Measurements from ENCODE around the gene ELL. TPM values are rescaled to one million over a fixed set of nuclear protein-coding genes. Genes with fewer than 3 reads are reported as not detected.

ELL gene
- polyA plus RNA-seq, 1 donor from 2014 or later: 19.7 TPM

DNA sequence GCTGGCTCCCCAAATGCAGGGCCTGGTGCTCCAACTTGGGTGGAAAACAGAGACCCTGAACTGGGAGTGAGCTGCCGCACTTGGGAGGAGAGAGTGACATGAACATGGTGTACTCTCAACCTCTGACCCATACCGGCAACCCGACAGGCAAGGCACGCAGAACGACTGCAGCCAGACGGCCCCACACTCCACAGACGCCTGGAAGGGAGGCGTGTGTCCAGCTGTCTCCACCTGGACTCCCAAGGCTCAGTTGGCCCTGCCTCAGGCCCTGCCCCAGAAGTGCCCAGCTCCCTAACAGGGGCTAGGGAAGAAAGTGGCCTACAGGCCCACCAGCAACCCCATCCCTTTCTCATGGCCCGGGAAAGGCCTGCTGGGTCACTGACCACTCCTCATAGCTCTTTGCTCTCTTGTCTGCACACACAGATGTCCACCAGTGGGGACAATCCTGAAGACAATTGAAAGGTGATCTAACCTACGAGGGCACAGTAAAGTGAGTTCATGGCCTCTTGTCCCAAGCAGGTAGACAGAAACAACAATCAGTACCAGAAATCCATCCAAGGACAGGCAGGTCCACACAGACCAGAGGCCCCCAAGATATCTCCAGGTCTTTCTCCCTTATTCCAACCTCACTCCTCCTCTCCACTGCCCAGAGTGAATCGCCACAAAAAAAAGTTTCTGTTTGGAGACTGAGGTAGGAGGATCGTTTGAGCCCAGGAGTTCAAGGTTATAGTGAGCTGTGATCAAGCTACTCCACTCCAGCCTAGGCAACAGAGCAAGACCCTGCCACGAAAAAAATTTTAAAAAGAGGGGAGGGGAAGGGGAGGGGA, 28.2 kb downstream of the ELL start:
- no peak overlapping the region for H3K4me3 Mint-ChIP-seq
- H3K27ac Mint-ChIP-seq: peak overlapping the region in 1 of 3 donors; percentile 47
- H3K4me1 Mint-ChIP-seq: peaks cover 14 to 28% (median 24%) of the 10 kb centered on the region in 3 donors
- peaks cover 3% of the 10 kb centered on the region for H3K36me3 Mint-ChIP-seq
- no peaks in the 10 kb centered on the region for H3K9me3 Mint-ChIP-seq
- H3K27me3 Mint-ChIP-seq: no peaks in the 10 kb centered on the region

DNA sequence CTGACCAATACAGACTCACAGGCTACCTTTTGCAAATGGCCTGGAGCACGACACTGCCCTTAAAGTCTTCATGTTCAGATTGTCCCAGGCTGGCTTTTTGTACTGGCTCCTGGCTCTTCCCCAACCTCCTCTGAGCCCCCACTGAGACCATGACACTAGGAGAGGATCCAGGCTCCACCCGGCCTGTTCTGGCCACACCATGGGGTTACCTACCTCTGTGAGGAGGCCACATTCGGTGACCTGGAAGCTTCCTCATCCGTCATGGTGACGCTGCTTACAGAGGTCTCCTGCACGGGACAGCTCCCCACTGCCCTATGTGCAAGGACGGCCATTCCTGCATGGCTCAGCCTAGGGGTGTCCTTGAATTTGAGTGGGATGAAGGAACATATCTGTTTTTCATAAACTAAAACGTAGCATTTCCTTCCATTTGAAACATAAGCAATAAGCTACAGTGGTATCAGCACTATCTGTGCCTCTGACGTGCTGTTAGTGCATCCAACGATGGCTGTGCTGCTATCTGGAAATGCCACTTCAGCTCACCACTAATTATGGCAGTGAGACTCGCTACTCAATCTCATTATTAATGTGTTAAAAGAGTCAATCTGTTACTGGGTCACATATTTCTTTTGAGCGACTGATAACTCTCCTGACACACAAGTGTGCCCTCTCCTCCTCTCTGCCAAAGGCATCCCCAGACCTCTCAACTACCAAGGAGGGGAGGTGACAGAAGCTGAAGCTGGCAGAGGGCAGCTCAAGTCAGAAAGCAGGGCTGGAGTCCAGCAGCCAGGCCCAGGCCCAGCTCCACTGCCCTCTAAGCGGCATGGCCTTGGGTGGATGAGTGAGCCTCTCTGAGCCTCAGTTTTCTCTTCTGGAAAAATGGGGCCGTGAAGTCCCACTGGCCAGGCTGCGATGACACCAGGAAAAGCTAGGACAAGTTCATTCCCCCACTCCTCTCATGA, 29.6 kb downstream of the ELL start:
- Mint-ChIP-seq H3K27ac (no peak overlapping the region), H3K36me3 (peaks cover 3% of the 10 kb centered on the region), H3K4me3 (no peak overlapping the region), H3K9me3 (no peaks in the 10 kb centered on the region), H3K27me3 (no peaks in the 10 kb centered on the region), H3K4me1 (peaks cover 13 to 25% (median 21%) of the 10 kb centered on the region in 3 donors)

DNA sequence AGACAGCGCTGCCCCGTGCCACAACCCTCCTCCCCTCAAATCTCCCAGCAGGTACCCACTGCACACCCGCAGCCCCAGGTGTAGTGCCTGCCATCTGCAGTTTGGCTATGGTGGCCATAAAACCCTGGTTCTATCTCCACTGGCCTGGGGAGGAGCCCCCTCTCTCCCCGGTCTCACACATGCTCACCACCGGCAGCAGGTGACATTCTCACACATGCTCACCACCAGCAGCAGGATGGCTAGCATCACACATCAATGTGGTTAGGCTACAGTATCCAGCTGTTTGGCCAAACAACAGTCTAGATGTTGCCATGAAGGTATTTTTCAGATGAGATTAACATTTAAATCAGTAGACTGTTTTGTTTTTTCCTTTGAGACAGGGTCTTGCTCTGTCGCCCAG, 31.1 kb downstream of the ELL start:
- Mint-ChIP-seq H3K4me3 (no peak overlapping the region), H3K27me3 (no peaks in the 10 kb centered on the region), H3K9me3 (no peaks in the 10 kb centered on the region), H3K27ac (no peak overlapping the region), H3K36me3 (peaks cover 3% of the 10 kb centered on the region), H3K4me1 (peaks cover 9 to 18% (median 17%) of the 10 kb centered on the region in 3 donors)

DNA sequence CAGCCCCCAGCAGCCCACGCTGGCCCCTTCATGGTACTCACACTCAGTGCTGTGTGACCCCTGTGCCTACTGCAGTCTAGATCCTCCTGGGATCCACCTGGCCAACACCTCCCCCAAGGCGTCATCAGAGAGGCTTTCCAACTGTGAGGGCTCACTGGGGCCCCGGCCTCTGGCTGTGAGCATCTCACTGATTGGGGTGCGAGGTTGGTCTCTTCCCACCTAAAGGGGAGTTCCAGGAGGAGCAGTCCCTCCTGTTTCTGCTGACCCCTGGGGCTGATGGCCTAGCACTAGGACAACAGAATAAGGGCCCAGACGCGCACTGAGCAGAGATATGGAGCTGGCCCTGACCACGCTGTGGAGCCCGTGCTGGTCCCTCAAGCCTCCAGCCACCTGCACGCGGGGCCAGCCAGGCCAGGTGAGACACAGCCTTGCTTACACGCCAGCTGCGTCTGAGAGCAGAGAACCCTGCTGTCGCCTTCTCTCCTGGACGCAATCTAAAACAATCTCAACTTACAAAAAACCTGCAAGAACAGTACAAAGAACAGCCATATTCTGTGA, 32.2 kb downstream of the ELL start:
- no peaks in the 10 kb centered on the region for H3K27me3 Mint-ChIP-seq
- peaks cover 9 to 19% (median 18%) of the 10 kb centered on the region in 3 donors for H3K4me1 Mint-ChIP-seq
- H3K9me3 Mint-ChIP-seq: no peaks in the 10 kb centered on the region
- peaks cover 3% of the 10 kb centered on the region for H3K36me3 Mint-ChIP-seq
- no peak overlapping the region for H3K4me3 Mint-ChIP-seq
- H3K27ac Mint-ChIP-seq: no peak overlapping the region

DNA sequence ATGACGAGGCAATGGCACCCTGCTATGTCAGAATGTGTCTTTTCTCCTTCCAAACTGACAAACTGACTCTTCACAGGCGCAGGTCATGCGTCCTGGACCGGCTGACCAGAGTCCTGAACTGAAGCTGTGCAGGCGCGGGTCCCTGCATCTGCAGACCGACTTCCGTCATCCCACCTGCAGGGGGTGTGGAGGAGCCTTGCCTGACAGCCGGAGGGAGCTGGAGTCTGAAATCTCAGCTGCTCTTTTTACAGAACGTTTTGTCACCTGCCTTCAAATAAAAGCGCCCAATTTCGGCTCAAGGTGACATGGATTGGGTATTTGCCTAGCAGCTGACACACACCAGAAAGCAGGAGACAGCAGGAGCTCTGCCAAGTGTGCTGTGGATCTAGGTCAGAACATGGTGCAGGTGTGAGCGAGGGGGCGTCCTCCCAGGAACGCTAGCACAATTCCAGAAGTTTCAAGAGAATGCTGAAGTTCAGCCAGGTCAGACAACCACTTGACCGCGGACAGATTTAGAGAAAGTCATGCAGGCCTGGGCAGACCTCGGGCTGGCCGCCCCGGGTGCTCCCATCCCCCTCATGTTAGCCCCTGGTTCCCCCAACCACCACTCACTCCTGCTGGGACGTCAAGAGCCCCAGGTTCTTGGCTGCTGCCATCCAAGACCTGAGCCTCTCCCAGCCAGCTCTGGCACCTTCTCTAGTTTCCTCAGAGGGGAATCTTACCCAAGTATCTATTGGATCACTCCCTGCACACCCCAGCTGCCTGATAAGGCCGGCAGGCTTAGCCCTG, 32.8 kb downstream of the ELL start:
- no peaks in the 10 kb centered on the region for H3K9me3 Mint-ChIP-seq
- H3K27me3 Mint-ChIP-seq: no peaks in the 10 kb centered on the region
- no peak overlapping the region for H3K4me3 Mint-ChIP-seq
- H3K4me1 Mint-ChIP-seq: peaks cover 9 to 22% (median 17%) of the 10 kb centered on the region in 3 donors
- peaks cover 3% of the 10 kb centered on the region for H3K36me3 Mint-ChIP-seq
- H3K27ac Mint-ChIP-seq: no peak overlapping the region

DNA sequence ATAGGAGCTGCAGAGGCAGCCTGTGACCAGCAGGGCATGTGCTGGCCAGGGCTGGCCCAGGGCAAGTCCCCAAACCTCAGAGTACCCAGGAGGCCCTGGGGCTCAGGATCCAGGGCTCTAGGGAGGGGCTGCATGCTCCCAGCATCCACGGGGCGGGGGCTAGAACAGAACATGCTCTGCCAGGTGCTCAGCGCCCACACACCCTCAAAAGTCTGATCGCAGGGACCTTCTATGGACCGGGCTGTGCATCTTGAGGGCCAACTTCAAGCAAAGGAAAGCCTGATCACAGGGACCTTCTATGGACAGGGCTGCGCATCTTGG, 33.5 kb downstream of the ELL start:
- no peaks in the 10 kb centered on the region for H3K9me3 Mint-ChIP-seq
- H3K4me3 Mint-ChIP-seq: no peak overlapping the region
- H3K27me3 Mint-ChIP-seq: no peaks in the 10 kb centered on the region
- no peak overlapping the region for H3K27ac Mint-ChIP-seq
- peaks cover 9 to 18% (median 13%) of the 10 kb centered on the region in 3 donors for H3K4me1 Mint-ChIP-seq
- no peaks in the 10 kb centered on the region for H3K36me3 Mint-ChIP-seq

DNA sequence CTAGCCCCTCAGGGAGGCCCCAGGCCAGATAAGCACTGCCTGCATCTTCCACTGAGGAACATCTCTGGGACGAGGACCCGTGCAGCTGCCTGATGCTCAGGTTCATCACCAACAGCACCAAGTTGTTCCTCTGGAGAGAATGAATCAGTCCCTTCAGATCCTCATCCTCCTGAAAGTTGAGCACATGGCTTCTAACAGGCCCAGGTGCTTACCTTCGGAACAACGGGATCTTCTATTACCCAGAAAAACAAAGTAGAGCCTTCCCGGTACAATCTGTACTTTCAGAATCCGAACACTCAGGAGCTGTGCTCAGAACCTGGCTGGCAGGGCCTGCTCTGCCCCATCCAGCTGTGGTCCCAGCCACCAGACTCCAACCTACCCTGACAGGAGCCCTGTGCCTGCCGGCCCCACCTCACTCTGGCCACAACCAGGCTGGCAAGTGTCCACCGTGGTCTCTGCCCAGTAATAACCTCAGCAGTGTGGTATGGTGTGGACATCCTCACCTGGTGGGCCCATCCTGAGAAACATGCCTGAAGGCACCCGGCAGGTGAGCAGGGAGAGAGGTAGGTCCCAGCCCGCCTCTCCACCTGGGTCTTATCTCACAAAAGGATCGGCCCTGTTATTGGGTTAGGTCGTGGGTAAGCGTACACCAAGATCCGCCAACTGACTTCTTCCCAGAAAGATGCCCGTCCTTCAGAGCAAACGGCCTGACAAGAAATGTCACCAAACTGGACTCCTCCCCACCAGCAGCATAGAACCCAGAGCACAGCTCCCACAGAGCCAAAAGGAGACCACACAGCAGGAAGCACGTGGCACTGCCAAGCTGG, 34.1 kb downstream of the ELL start:
- no peak overlapping the region for H3K27ac Mint-ChIP-seq
- peaks cover 9 to 18% (median 13%) of the 10 kb centered on the region in 3 donors for H3K4me1 Mint-ChIP-seq

DNA sequence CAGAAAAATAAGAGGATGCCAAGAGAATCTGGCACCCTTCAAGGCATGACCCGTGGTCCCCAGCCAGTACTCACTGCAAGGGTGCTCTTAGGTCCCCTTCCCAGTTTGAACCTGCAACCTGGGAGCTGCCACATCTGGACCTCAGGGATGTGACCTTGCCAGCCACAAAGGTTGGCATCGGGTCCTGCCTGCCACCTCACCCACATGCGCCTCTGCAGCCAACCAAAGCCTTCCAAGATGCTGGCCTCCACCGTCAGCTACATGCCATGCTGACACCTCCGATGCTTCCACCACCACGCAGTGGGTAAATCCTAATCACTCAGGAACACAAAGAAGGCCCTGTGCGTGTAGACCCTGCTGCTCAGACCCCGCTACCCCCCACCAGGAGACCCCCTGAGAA, 35.1 kb downstream of the ELL start:
- Mint-ChIP-seq H3K27ac (peak overlapping the region in 2 of 3 donors; percentile 47 to 62), H3K27me3 (no peaks in the 10 kb centered on the region), H3K9me3 (no peaks in the 10 kb centered on the region), H3K4me3 (no peak overlapping the region), H3K36me3 (no peaks in the 10 kb centered on the region), H3K4me1 (peaks cover 9 to 16% (median 15%) of the 10 kb centered on the region in 3 donors)

More for the DNA sequence above, 34.1 kb downstream of the ELL start:
- Mint-ChIP-seq H3K27me3 (no peaks in the 10 kb centered on the region), H3K9me3 (no peaks in the 10 kb centered on the region), H3K36me3 (no peaks in the 10 kb centered on the region), H3K4me3 (no peak overlapping the region)

DNA sequence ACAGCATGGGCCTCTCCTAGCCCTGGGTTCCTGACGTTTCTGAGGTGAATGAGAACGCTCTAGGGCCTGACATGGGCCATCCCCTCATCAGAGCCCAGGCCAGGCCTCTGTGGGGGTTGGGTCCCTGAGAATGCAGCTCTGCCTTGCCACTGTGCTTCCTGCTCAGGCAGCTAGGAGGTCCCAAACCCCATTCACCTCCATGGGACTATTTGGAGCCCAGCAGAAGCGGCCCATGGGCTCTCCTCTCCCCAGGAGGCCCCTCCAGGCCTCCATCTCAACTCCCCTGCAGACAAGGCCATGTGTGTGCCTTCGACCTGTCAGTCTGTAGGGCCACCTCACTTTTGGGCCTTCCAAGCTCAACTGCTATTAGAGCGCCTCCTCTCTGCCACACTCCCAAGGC, 36.9 kb downstream of the ELL start:
- no peaks in the 10 kb centered on the region for H3K27me3 Mint-ChIP-seq
- no peaks in the 10 kb centered on the region for H3K9me3 Mint-ChIP-seq
- peak overlapping the region in 1 of 3 donors; percentile 67 for H3K27ac Mint-ChIP-seq
- H3K36me3 Mint-ChIP-seq: no peaks in the 10 kb centered on the region
- H3K4me1 Mint-ChIP-seq: peaks cover 9 to 27% (median 12%) of the 10 kb centered on the region in 3 donors
- peak overlapping the region in 2 of 4 donors; percentile 65 to 68 for H3K4me3 Mint-ChIP-seq

DNA sequence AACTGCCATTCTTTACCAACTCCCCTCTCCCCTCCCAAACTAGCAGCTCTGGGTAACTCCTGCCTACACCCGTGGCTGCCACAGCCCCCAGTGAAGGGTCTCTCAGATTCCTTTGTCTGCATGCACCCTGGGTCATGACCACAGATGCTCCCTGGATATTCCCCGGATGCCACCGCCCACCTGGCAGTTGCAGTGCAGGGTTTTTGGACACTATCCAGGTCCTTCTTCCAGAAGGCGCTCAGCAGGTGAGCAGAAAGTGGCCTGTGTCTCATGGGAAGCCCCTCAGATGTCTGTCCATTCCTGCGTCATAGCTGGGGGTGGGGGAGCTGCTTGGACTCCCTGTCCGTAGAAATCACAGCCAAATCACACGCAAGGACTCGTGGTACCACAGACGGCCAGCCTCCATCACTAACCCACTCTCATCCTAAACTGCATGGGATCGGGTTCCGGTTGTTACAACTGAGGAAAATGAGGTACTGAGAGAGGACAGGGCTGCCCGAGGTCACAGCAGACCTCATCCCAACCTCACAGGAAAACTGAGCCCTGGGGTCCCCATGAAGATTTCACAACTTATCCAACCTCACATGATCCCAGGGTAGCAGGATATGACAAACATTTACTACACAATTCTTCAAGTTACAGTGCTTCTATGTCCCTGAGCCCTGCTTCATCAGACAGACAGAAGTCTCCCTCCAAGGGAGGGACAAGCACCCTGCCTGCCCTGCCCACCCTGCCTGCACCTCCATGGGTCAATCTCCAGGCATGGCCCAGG, 38.6 kb downstream of the ELL start:
- Mint-ChIP-seq H3K4me1 (peaks cover 15 to 37% (median 23%) of the 10 kb centered on the region in 3 donors), H3K4me3 (no peak overlapping the region), H3K27ac (peak overlapping the region in 1 of 3 donors; percentile 98), H3K36me3 (no peaks in the 10 kb centered on the region), H3K9me3 (no peaks in the 10 kb centered on the region), H3K27me3 (no peaks in the 10 kb centered on the region)

DNA sequence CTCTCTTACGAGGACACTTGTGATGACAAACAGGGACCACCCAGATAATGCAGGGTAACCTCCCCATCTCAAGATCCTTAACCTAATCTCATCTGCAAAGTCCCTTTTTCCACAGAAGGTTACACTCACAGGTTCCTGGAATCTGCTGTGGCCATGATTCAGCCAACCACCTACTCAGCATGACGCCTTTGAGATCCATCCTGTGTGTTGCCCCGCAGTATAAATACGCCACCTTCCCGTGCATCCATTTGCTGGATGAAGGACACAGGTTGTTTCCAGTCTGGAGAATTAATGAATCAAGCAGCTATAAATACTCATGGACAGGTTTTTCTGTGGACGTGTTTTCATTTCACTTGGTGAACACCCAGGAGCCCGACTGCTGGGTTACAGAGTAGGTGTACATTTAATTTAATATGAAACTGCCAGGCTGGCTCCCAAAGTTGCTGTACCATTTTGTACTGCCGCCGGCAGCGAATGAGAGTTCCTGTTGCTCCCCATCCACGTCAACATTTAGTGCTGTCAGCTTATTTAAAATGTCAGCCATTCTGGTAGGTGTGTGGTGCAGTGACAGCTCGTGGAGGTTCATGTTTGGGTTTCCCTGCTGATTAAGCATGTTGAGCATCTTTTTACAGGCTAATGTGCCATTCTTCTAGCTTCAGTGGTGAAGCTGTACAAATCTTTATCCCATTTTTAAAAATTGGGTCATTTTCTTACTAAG, 40.2 kb downstream of the ELL start:
- Mint-ChIP-seq H3K4me1 (peaks cover 16 to 47% (median 24%) of the 10 kb centered on the region in 3 donors), H3K9me3 (no peaks in the 10 kb centered on the region), H3K4me3 (peak overlapping the region in 1 of 4 donors; percentile 28), H3K27ac (no peak overlapping the region), H3K27me3 (no peaks in the 10 kb centered on the region), H3K36me3 (no peaks in the 10 kb centered on the region)

DNA sequence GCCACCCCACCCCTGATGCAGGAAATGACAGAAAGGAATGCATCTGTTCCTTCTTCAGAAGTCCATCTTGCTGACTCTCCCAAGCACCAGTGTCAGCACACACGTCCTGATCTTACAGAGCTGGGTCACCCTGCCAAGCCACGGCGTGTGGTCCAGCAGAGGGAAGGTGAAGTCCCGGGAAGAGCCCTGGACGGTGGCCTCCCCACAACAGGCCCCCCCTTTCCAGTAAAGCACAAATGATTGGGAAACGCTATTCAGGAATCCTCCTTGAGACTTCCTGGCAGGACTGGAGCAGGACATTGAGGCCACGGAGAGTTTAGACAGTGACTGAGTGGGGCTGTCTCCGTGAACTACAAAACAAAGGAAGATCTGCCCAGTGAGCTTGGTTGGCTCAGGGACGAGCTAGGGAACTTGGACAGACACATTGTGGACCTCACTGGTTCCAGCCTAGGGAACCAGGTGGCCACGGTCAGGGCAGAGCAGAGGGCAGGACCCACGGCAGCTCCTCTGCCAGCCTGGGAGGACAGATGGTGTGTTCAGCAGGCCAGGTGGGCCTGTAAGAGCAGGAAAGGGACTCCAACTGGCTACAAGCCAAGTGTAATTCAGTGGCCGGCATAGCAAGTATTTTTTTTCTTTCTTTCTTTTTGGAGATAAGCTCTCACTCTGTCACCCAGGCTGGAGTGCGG, 41.7 kb downstream of the ELL start:
- Mint-ChIP-seq H3K4me3 (peak overlapping the region in 2 of 4 donors; percentile 45 to 49), H3K36me3 (no peaks in the 10 kb centered on the region)

More for the DNA sequence above, 41.7 kb downstream of the ELL start:
- Mint-ChIP-seq H3K27me3 (no peaks in the 10 kb centered on the region), H3K9me3 (no peaks in the 10 kb centered on the region), H3K27ac (peak overlapping the region in 1 of 3 donors; percentile 68), H3K4me1 (peaks cover 20 to 49% (median 29%) of the 10 kb centered on the region in 3 donors)
